GM19438 (cell line): Measurements from ENCODE around the gene MAMDC2.
"Not testable (repeated sequence)": the region's sequence is repeated elsewhere in the genome, so short reads cannot be mapped to it uniquely, and the experiment has no call there.

ENCODE experiments used
- ATAC-seq: cut with Tn5 transposase; IDR thresholded peaks from one replicate; pipeline ENCODE4 v1.9.1; 2021; ENCODE audit warnings: low read depth; ENCODE audit not compliant: unreplicated experiment

Gene MAMDC2

DNA sequence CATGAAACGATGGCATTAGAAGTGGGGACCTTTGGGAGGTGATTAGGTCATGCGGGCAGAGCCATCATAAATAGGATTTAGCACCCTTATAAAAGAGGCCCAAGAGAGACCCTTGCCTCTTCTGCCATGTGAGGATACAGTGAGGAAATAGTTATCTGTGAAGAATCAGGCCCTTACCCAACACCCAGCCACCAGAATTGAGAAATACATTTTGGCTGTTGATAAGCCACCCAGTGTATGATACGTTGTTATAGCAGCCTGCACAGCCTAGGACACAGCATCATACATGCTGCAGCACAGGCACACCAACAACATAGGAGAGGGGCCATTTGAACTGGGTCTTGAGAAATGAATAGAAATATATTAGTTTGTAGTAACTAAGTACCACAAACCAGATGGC is 8.0 kb upstream of the MAMDC2 start:
- no peak for ATAC-seq

DNA sequence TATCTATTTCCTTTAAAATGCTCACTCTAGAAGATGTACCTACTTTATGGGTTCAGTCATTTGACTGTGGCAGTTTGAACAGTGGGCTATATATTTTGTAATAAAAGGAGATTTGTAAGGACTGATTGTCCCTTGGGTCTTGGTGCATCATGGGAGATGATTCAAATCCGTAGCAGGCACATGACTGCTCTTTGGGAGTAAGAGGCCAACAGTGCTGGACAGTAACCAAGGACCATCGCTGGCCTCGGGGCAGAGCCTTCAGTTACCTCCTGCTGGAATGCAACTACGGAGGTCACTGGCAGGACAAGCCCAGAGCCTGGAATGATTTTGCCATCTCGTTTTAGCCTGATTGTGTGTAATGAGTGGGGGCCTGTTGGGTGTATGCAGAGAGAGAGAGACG is 7.0 kb upstream of the MAMDC2 start:
- ATAC-seq, result no peak

GRCh38 chr9:70038171-70038621 is 5.5 kb upstream of the MAMDC2 start:
- ATAC-seq, result not testable (repeated sequence)

DNA sequence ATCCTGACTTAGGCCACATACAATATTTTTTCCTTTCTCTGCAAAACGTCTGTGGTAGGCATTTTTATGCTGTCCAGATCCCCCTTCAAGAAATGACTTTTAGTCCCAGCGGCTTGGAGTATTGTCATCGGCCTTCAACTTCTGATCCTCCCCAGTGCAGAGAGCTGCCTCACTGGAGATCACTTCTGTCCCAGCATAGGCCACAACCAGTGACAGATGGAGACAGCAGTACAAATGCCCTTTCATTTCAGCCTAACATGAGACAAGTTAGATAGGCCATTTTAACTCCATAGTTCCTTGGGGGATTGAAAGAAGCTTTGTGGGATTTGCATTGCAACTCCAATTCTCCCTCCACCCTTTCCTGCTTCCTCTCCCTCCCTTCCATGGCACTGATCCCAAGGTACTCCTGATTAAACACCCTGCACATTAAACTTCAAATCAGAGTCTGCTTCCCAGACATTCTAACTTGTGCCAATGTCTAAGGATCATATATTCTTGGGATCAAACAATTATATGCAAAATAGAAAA is 3.2 kb upstream of the MAMDC2 start:
- no peak for ATAC-seq

GRCh38 chr9:70042461-70043215 is 1.0 kb upstream of the MAMDC2 start:
- no peak for ATAC-seq

DNA sequence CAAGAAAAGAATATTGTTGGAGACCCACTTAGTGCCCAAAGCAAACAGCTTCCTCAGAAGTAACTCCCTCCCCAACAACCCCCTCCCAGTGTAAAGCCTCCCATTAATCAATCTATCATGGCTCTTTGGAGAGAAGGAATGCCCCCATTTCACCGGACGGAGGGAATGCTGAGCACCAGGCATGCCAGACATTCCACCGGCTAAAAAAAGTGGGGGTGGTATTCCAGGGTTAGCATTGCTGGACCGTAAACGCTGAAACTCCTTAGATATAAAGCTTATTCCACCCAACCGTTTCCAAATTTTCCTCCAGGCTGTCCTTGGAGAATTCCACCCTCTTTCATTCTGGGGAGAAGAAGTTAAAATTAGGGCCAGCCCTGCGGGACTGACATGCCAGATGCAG is 363 bp upstream of the MAMDC2 start:
- no peak for ATAC-seq

DNA sequence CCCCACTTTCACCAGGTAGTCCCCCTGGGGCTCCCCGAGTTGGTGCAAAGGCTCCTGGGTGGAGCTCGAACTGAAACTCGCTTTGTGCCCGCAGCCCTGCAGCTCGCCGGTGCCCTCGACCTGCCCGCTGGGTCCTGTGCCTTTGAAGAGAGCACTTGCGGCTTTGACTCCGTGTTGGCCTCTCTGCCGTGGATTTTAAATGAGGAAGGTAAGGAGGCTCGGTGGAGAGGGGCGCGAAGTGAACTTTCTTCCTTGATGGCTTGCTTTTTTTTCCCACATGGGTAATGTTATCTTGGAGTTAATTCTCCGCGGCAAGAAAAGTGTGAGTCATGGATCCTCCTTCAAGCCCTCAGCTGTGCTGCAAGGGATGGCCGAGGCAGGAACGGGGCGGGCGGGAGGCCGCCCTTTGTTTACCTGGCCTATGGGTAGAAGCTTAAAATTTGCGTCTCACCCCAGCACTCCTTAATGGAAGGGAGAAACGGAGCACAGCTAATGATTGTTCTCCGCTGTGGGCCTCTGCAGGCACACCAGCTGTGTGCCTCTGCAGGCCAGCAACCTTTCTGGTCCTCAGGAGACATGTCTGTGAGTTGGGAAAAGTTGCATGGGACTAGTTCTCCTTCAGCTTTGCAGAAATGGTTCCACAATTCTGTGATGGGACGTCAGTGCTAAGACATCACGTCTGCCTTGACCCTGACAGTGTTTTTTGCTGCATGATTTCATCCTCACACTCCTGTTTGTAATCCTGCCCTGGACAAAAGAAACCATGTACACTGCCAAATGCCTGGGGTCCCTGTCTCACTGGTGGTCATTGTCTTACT is 1.1 kb downstream of the MAMDC2 start:
- no peak for ATAC-seq

DNA sequence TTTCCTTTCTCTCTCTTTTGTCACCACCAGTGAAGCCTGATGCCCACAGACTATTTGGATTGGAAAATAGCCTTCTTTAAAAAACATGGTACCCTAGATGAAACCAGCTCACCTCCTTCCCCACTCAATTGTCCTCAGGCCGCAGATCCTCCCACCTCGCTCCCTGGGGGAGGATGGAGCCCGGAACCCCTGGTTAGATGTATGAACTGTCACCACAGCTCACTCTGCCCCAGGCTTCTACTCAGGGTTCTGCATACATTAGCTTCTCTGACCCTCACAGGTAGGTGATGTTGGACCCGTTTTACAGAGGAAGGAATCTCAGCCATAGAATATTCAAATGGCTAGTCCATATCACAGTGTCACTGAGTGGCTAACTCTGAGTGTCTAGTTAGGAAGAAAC is 1.8 kb downstream of the MAMDC2 start:
- ATAC-seq, result no peak

GRCh38 chr9:70046274-70047070 is 2.8 kb downstream of the MAMDC2 start:
- ATAC-seq, result no peak

- ATAC-seq, result no peak
These were observed 5.6 kb downstream of the MAMDC2 start for GRCh38 chr9:70049236-70049635.

- ATAC-seq, result no peak
These were observed 6.1 kb downstream of the MAMDC2 start for GRCh38 chr9:70049672-70050271.

- ATAC-seq, result no peak
These were observed 9.1 kb downstream of the MAMDC2 start for GRCh38 chr9:70052768-70053167.

- no peak for ATAC-seq
These were observed 10.2 kb downstream of the MAMDC2 start for GRCh38 chr9:70053864-70054263.

GRCh38 chr9:70054521-70054920 is 10.9 kb downstream of the MAMDC2 start:
- no peak for ATAC-seq

DNA sequence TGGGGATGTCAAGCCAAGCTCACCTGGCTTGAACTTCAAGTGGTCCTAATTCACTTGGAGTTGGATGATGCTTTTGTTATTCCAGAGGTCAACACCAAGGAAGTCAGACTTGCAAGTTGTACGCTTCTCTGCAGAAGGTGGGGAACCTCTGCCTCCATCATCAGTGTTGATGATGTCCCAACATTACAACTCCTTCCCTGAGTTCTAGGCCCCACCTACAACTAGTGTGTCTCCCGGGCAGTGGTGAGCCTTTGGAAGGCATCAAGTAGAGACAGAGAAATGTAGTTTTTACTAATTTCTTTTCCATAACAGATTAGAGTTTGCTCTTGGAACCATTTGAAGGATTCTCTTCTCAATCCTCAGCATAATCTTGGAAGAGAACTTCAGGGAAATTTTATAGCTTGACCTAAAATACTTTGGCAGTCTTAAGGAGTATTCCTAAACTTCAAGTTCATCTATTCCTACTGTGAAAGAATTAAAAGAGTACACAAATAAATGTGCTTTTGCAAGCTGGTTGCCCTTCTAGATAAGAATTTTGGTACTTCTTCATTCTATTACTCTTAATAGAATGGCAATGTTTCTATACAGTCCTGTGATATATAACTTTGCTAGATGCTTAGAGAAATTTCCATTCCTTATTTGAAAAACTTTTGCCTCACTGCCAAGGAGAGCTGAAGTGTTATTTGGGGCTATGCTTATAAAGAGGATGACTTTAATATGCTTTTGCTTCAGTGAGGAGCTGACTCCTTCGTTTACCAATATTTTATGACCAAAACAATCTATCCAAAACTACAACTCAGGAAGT is 12.0 kb downstream of the MAMDC2 start:
- no peak for ATAC-seq

DNA sequence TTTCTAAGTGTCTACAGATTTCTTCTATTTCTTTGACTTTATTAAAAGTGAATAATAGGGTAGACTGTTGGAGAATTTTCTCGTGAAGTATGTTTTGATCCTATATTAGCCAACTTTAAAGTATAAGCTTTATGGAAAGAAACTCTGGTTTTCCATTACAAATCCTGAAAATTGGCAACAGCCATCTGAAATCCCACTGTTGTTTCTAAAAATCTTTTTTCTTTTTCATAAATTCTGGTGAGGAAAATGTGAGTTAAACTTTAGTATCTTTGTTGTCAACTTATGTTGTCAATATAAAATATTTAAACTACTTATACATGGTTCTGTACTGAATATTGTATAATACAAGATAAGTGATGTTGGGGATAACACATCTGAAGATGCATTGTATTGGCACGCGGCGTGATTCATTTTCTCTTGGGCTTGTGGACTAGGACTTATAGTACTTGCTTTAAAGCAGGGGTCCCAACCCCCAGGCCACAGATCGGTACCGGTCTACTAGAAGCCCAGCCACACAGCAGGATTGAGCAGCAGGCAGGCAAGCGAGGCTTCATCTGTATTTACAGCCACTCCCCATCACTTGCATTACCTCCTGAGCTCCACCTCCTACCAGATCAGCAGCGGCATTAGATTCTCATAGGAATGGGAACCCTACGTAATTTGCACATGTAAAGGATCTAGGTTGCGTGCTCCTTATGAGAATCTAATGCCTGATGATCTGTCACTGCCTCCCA is 12.7 kb downstream of the MAMDC2 start:
- ATAC-seq, result no peak

GRCh38 chr9:70058569-70059116 is 15.0 kb downstream of the MAMDC2 start:
- no peak for ATAC-seq

- no peak for ATAC-seq
These were observed 16.7 kb downstream of the MAMDC2 start for GRCh38 chr9:70060148-70060882.
